DOHH2 (cell line): ENCODE data around the gene NUP62.

Experiments
- CTCF ChIP-seq: fragments of 200-600 bp; sonication (generic); IDR thresholded peaks from one replicate; pipeline ENCODE4 v1.5.1; 2014; ENCODE audit warnings: antibody characterized with exemption, mild to moderate bottlenecking, low read depth, low read length; ENCODE audit not compliant: poor library complexity, severe bottlenecking
- EZH2phosphoT487 ChIP-seq: fragments of 200-600 bp; sonication (generic); IDR thresholded peaks from 2 replicates; pipeline ENCODE4 v1.6.1; 2017; ENCODE audit warnings: borderline replicate concordance, mild to moderate bottlenecking, antibody characterized with exemption, low read length, moderate library complexity, mixed read lengths

GRCh38 chr19:49869009-49869483 lies 60.3 kb downstream of the NUP62 start:
- TF ChIP-seq CTCF: no peak
- TF ChIP-seq EZH2phosphoT487: no peak
